Measurements from ENCODE around the gene BRAF. TPM values are rescaled to one million over a fixed set of nuclear protein-coding genes. Genes with fewer than 3 reads are reported as not detected.

The BRAF gene
- polyA plus RNA-seq, 1 experiment: 8.9 TPM

- POLR2A ChIA-PET: no interaction called here
- DNase-seq (ENCODE audit: low read depth): no peak
- CTCF ChIA-PET: no interaction called here
- no peak overlapping the region for H3K4me3 ChIP-seq (ENCODE audit: low read depth, low read length)
- H3K36me3 ChIP-seq (ENCODE audit: control insufficient read depth, insufficient read depth, low read length): peaks cover 9% of the 10 kb centered on the region
- no peak for TF ChIP-seq CTCF (IDR thresholded peaks at IDR 0.05; ENCODE audit: insufficient read depth, low read depth, low read length)
- H3K27me3 ChIP-seq (ENCODE audit: control insufficient read depth, insufficient read depth, low read length): no peaks in the 10 kb centered on the region
These were observed 243.0 kb downstream of the BRAF start for GRCh38 chr7:140681766-140682165.

GRCh38 chr7:140680886-140681285 lies 243.8 kb downstream of the BRAF start:
- DNase-seq (ENCODE audit: low read depth): no peak
- CTCF ChIA-PET: interaction anchor here (0.6 kb wide), 1 partner anchor 426 kb away, joined by 3 read pairs; no protein-coding TSS in a partner anchor
- Histone ChIP-seq H3K27me3 (ENCODE audit: control insufficient read depth, insufficient read depth, low read length) (no peaks in the 10 kb centered on the region), H3K36me3 (ENCODE audit: control insufficient read depth, insufficient read depth, low read length) (peaks cover 8% of the 10 kb centered on the region), H3K4me3 (ENCODE audit: low read depth, low read length) (no peak overlapping the region)
- no peak for TF ChIP-seq CTCF (IDR thresholded peaks at IDR 0.05; ENCODE audit: insufficient read depth, low read depth, low read length)
- POLR2A ChIA-PET: no interaction called here

- no peak for DNase-seq (ENCODE audit: low read depth)
- peaks cover 5% of the 10 kb centered on the region for H3K36me3 ChIP-seq (ENCODE audit: control insufficient read depth, insufficient read depth, low read length)
- CTCF ChIA-PET: interaction anchor here (1.1 kb wide), 1 partner anchor 10 kb away, joined by 3 read pairs; no protein-coding TSS in a partner anchor
- POLR2A ChIA-PET: no interaction called here
- no peak overlapping the region for H3K4me3 ChIP-seq (ENCODE audit: low read depth, low read length)
- TF ChIP-seq CTCF (IDR thresholded peaks at IDR 0.05; ENCODE audit: insufficient read depth, low read depth, low read length): no peak
- H3K27me3 ChIP-seq (ENCODE audit: control insufficient read depth, insufficient read depth, low read length): no peaks in the 10 kb centered on the region
These were observed 245.5 kb downstream of the BRAF start for GRCh38 chr7:140679186-140679585.

- ChIA-PET POLR2A (no interaction called here), CTCF (interaction anchor here (1.1 kb wide), 1 partner anchor 11 kb away, joined by 3 read pairs; no protein-coding TSS in a partner anchor)
- no peaks in the 10 kb centered on the region for H3K27me3 ChIP-seq (ENCODE audit: control insufficient read depth, insufficient read depth, low read length)
- peaks cover 5% of the 10 kb centered on the region for H3K36me3 ChIP-seq (ENCODE audit: control insufficient read depth, insufficient read depth, low read length)
- no peak overlapping the region for H3K4me3 ChIP-seq (ENCODE audit: low read depth, low read length)
- TF ChIP-seq CTCF (IDR thresholded peaks at IDR 0.05; ENCODE audit: insufficient read depth, low read depth, low read length): no peak
- DNase-seq (ENCODE audit: low read depth): no peak
These were observed 246.0 kb downstream of the BRAF start for GRCh38 chr7:140678816-140679130.

GRCh38 chr7:140678081-140678815 lies 246.5 kb downstream of the BRAF start:
- no peak for TF ChIP-seq CTCF (IDR thresholded peaks at IDR 0.05; ENCODE audit: insufficient read depth, low read depth, low read length)
- H3K4me3 ChIP-seq (ENCODE audit: low read depth, low read length): no peak overlapping the region
- ChIA-PET CTCF (interaction anchor here (1.1 kb wide), 1 partner anchor 11 kb away, joined by 3 read pairs; no protein-coding TSS in a partner anchor), POLR2A (no interaction called here)
- peaks cover 5% of the 10 kb centered on the region for H3K36me3 ChIP-seq (ENCODE audit: control insufficient read depth, insufficient read depth, low read length)
- H3K27me3 ChIP-seq (ENCODE audit: control insufficient read depth, insufficient read depth, low read length): no peaks in the 10 kb centered on the region
- no peak for DNase-seq (ENCODE audit: low read depth)
